HCT116 (cell line): ENCODE measurements around the gene CAPN13.

Experiments
- CTCF ChIP-seq, 3 experiments: fragments of 200-600 bp in 1 of 3; sonication (generic) in 1 of 3; IDR thresholded peaks in 2 of 3; conservative IDR thresholded peaks in 1 of 3; 2 replicates each; pipeline ENCODE4 v1.5.1; 2012 to 2017; ENCODE audit warnings: low read depth in 2 of 3, low read length in 2 of 3, antibody characterized with exemption in 1 of 3, borderline replicate concordance in 1 of 3, control low read depth in 1 of 3, mild to moderate bottlenecking in 1 of 3, mixed read lengths in 1 of 3, mixed run types in 1 of 3, moderate library complexity in 1 of 3; ENCODE audit not compliant: insufficient read depth in 1 of 3
- ELF1 ChIP-seq: IDR thresholded peaks from 2 replicates; pipeline ENCODE4 v1.6.1; 2012; ENCODE audit warnings: low read depth, borderline replicate concordance
- EZH2 ChIP-seq: fragments of 200-600 bp; sonication (generic); IDR thresholded peaks from 2 replicates; pipeline ENCODE4 v1.6.1; 2017; ENCODE audit warnings: antibody characterized with exemption, mixed run types
- POLR2A ChIP-seq: IDR thresholded peaks from 2 replicates; pipeline ENCODE4 v1.7.0; 2011; ENCODE audit warnings: borderline replicate concordance; ENCODE audit not compliant: insufficient read depth, insufficient read length; ENCODE audit errors: extremely low read depth
- POLR2AphosphoS5 ChIP-seq: IDR thresholded peaks from 2 replicates; pipeline ENCODE4 v1.6.1; 2011; ENCODE audit warnings: mild to moderate bottlenecking, low read depth, low read length, moderate library complexity
- REST ChIP-seq: IDR thresholded peaks from 2 replicates; pipeline ENCODE4 v1.6.1; 2012; ENCODE audit warnings: low read depth
- SP1 ChIP-seq: IDR thresholded peaks from 2 replicates; pipeline ENCODE4 v1.6.1; 2012; ENCODE audit warnings: low read depth
- YY1 ChIP-seq: IDR thresholded peaks from 2 replicates; pipeline ENCODE4 v1.6.1; 2011; ENCODE audit warnings: low read length, low read depth, moderate library complexity, mild to moderate bottlenecking; ENCODE audit not compliant: insufficient replicate concordance; ENCODE audit errors: extremely low read depth
- ZNF274 ChIP-seq: fragments of 200-500 bp; sonication (Bioruptor generic); IDR thresholded peaks from 2 replicates; pipeline ENCODE4 v1.6.1; 2014; ENCODE audit warnings: mild to moderate bottlenecking, low read depth, low read length, inconsistent platforms

- TF ChIP-seq CTCF (IDR thresholded peaks at IDR 0.05 in 2 of 3, conservative IDR thresholded peaks at IDR 0.05 in 1 of 3; ENCODE audit: borderline replicate concordance in 1 of 3, insufficient read depth in 1 of 3, low read depth in 2 of 3, low read length in 2 of 3) (no peak), EZH2 (no peak), YY1 (no peak), ELF1 (no peak), POLR2AphosphoS5 (no peak), POLR2A (no peak), REST (no peak), ZNF274 (no peak), SP1 (no peak)
Observed at GRCh38 chr2:30710461-30710860, 96.8 kb downstream of the CAPN13 start.
